Bronchial epithelial cell (primary cell): ENCODE data around the gene ZNF714. TPM values are rescaled to one million over a fixed set of nuclear protein-coding genes. Genes with fewer than 3 reads are reported as not detected.
"Not testable (repeated sequence)": the region's sequence is repeated elsewhere in the genome, so short reads cannot be mapped to it uniquely, and the experiment has no call there.

ENCODE experiments used
- DNase-seq: peaks from one replicate; pipeline ENCODE4 v3.0.0-alpha.2; 2010; ENCODE audit warnings: low read depth
- FAIRE-seq: peaks from 2 replicates; lab custom pipeline; 2011; peaks lifted over from hg19 to GRCh38; lab: Jason Lieb, UNC
- H3K27me3 ChIP-seq: 2 replicates; pipeline ENCODE4 v1.5.1; 2011; ENCODE audit warnings: low read length; ENCODE audit not compliant: control insufficient read depth, insufficient read depth
- H3K36me3 ChIP-seq: 2 replicates; pipeline ENCODE4 v1.5.1; 2011; ENCODE audit warnings: low read length; ENCODE audit not compliant: control insufficient read depth, insufficient read depth
- H3K4me3 ChIP-seq: 2 replicates; pipeline ENCODE4 v1.5.1; 2011; ENCODE audit warnings: mild to moderate bottlenecking, low read depth, low read length, control low read depth
- total RNA-seq: library from RNA; depleted of rRNA; stranded (reverse); fragments of >200 nt; gene quantifications from 2 replicates; pipeline ENCODE4 v1.2.1, GENCODE V29; 2014
- TF ChIP-seq, protein P1 (sequence below): IDR thresholded peaks from 2 replicates; pipeline ENCODE4 v1.5.1; 2011; ENCODE audit warnings: mild to moderate bottlenecking, moderate library complexity, low read length, control low read depth, inconsistent platforms; ENCODE audit not compliant: insufficient read depth, severe bottlenecking

ZNF714 gene
- total RNA-seq, 1 donor from 2014 or later = 3.7 TPM

DNA sequence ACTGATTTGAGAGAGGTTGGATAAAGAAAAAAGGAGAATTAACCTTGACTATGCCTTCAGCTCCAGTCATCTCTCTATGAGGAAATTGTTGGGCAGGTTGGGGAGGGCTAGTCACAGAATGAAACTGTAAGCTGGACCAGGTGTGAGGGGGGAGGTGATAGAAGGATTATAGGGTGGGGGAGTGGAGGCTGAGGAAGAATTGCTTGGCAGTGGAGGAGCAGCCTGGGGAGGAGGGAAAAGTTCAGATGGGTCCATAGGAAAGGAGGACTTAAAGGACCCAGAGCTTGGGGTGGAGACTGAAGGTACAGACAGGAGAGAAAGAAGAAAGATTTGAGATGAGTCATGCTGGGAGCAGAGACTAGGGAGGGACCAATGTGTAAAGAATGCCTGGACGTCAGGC is 51.6 kb downstream of the ZNF714 start:
- no peak for FAIRE-seq
- DNase-seq = peak; percentile 22
- no peaks in the 10 kb centered on the region for H3K36me3 ChIP-seq
- H3K4me3 ChIP-seq = no peak overlapping the region
- TF ChIP-seq, protein P1, sequence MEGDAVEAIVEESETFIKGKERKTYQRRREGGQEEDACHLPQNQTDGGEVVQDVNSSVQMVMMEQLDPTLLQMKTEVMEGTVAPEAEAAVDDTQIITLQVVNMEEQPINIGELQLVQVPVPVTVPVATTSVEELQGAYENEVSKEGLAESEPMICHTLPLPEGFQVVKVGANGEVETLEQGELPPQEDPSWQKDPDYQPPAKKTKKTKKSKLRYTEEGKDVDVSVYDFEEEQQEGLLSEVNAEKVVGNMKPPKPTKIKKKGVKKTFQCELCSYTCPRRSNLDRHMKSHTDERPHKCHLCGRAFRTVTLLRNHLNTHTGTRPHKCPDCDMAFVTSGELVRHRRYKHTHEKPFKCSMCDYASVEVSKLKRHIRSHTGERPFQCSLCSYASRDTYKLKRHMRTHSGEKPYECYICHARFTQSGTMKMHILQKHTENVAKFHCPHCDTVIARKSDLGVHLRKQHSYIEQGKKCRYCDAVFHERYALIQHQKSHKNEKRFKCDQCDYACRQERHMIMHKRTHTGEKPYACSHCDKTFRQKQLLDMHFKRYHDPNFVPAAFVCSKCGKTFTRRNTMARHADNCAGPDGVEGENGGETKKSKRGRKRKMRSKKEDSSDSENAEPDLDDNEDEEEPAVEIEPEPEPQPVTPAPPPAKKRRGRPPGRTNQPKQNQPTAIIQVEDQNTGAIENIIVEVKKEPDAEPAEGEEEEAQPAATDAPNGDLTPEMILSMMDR = no peak
- no peaks in the 10 kb centered on the region for H3K27me3 ChIP-seq

DNA sequence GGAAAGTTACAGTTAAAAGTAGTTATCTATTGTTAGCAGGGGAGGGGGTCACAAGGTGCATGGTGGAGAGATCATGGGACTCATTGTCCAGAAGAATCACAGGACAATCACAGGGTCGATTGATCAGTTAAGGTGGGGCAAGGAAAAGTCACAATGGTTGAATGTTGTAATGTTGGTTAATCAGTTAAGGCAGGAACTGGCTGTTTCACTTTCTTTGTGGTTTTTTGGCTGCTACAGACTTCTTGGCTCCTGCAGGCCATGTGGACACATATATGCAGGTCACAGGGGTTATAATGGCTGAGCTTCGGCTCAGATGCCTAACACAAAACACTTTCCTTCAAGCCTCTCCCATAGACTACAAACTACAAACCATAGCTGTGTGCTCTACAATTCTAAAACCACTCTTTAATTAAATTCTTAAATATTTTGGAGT is 52.9 kb downstream of the ZNF714 start:
- FAIRE-seq (no peak), DNase-seq (no peak)
- no peak overlapping the region for H3K4me3 ChIP-seq
- no peaks in the 10 kb centered on the region for H3K36me3 ChIP-seq
- TF ChIP-seq, protein P1 = no peak
- H3K27me3 ChIP-seq = no peaks in the 10 kb centered on the region

DNA sequence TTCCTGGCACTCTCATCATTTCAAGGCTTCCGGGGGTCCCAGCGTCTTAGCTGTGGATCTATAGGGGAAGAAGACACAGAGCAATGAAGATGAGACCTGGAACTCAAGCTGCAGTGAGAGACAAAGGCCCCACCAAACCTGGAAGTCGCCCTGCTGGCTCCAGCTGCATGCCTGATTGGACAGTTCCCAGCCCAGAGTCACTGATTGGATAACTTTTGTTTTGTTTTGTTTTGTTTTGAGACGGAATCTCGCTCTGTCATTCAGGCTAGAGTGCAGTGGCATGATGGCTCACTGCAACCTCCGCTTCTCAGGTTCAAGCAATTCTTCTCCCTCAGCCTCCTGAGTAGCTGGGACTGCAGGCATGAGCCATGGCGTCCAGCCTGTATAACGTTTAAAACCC is 53.4 kb downstream of the ZNF714 start:
- no peaks in the 10 kb centered on the region for H3K36me3 ChIP-seq
- TF ChIP-seq, protein P1 = no peak
- FAIRE-seq (no peak), DNase-seq (no peak)
- H3K27me3 ChIP-seq = no peaks in the 10 kb centered on the region
- no peak overlapping the region for H3K4me3 ChIP-seq

DNA sequence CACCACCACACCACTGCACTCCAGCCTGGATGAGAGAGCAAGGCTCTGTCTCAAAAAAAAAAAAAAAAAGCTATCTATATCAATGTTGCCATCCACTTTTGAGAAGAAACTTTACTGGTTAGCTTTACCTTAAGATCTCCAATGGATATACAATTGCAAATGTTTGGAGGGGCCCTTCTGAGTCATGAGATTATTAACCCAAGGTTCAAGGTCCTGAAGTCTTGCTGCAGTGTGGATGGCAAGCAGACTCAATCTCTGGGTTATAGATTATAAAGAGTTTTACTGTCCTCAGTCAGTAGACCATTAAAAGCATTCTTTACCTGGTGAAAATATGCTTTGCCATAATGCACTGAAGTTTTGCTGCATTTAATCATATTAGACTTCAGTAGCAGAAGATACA is 56.1 kb downstream of the ZNF714 start:
- FAIRE-seq (no peak), DNase-seq (no peak)
- TF ChIP-seq, protein P1 = no peak
- Histone ChIP-seq H3K36me3 (no peaks in the 10 kb centered on the region), H3K27me3 (no peaks in the 10 kb centered on the region), H3K4me3 (no peak overlapping the region)

DNA sequence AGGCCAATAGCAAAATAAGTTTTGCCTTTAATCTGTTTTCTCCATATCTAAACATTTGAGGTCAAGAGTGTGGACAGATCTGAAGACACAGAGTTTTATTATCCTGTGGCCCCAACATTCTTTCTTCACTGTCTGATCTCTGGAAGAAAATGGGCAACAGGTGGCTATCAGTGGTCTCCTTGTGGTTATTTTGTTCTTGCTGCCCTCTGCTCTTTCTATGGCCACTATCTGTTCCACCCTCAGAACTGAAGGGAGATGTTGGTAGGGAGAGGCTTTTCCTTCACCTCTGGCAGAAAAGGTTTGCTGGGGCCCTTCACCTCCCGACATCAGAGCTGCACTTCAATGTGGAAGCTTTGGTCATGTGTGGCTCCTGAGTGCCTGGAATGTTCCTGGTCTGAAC is 59.0 kb downstream of the ZNF714 start:
- H3K36me3 ChIP-seq, FAIRE-seq, H3K4me3 ChIP-seq, DNase-seq, H3K27me3 ChIP-seq: not testable (repeated sequence)

DNA sequence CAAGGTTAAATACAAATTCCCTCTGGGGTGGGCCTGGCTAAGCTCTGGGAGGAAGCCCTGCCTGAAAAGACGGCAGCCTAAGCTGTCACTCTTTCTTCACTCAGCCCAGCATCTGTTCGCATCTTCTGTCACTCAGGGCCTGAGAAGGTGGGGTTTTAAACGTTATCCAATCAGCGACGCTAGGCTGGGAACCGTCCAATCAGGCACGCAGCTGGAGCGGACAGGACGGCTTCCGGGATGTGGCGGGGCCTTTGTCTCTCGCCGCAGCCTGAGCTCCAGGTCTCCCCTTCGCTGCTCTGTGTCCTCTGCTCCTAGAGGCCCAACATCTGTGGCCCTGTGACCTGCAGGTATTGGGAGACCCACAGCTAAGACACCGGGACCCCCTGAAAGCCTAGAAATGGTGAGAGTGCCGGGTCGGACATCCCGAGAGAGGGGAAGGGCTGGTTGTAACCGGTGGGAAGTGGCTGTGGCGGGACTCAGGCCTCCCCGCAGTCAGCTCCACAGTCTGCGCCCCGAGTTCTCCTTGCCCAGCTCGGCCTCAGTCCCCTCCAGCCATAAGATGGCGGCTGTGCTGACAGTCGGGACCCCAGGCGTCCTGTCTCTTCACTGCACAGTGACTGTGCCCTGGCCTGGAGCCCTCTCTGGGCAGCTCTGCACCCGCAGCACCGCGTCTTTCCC is 59.9 kb downstream of the ZNF714 start, which contains the start of gene ZNF431:
TSS of gene ZNF431 (plus strand) at position 254 of the 678 bp plus-strand sequence. CDS start at position 398, 144 bp downstream.
- Histone ChIP-seq H3K27me3 (no peaks in the 10 kb centered on the region), H3K4me3 (peak within 1 kb of the TSS; percentile 84), H3K36me3 (peaks cover 2% of the 10 kb centered on the region)
- TF ChIP-seq, protein P1 = no peak
- DNase-seq = peak; percentile 92
- FAIRE-seq = no peak
